Stimulated activated naive CD4-positive, alpha-beta T cell (primary cell): ENCODE data around the gene ZMYND8.
"Not testable (repeated sequence)": the region's sequence is repeated elsewhere in the genome, so short reads cannot be mapped to it uniquely, and the experiment has no call there.

ENCODE experiments used
- DNase-seq, 6 experiments: peaks; one replicate each; lab custom pipeline; 2025; lab: John Stamatoyannopoulos, UW

ZMYND8 gene

DNA sequence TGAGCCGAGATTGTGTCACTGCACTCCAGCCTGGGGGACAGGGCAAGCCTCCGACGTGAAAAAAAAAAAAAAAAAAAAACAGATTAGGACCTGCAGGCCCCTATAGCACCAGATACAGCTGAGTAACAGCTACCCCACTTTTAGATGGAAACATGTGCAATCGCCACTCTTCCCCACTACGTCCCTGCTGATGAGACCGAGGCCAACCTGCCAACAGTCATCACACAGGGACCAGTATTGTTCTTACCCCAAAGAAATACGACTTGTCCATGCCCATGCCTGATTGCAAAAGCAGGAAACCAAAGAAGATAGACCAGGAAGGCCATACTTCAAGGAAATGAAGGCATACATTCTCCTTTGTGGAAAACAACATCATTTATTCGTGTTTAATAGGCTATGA, 45.8 kb downstream of the ZMYND8 start:
- no peak for DNase-seq

DNA sequence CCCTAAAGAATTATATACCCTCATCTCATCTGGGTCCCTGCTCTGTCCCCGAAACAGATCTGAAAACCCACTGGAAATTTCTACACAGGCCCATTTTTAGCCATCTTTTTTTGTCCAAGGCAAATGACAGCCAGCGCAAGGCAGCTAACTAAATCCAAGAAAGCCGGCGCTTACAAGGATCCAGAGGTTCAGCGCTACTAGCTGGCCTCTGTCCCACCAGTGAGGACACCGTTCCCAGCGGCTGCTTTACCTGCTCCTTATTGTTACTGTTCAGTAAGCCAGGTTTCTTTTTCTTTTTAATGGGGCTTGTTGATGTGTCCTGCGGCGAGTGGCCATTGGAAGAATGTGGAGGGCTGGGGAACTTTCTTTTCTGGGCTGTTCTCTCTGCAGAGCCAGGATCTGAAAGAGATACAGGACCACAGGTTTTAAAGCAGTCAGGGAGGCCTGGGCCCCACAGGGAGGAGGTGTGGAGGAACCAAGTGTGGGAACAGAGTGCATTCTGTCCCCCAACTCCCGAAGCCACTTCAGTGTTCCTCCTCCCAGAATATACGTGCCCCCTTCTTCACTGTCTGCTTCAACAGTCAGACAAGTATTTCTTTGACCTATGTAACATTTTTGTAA, 46.6 kb downstream of the ZMYND8 start:
- DNase-seq: no peak

DNA sequence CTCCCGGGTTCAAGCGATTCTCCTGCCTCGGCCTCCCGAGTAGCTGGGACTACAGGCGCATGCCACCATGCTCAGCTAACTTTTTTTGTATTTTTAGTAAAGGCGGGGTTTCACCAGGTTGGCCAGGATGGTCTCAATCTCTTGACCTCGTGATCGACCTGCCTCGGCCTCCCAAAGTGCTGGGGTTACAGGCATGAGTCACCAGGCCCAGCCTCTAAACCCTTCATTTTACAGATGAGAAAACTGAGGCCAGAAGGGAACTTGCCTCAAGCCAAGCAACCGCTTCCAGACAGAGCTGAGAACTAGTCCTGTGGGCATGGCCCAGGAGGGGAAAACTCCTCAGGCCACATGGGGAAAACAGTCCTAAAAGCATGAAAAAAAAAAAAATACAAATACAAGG, 47.1 kb downstream of the ZMYND8 start:
- DNase-seq: no peak

DNA sequence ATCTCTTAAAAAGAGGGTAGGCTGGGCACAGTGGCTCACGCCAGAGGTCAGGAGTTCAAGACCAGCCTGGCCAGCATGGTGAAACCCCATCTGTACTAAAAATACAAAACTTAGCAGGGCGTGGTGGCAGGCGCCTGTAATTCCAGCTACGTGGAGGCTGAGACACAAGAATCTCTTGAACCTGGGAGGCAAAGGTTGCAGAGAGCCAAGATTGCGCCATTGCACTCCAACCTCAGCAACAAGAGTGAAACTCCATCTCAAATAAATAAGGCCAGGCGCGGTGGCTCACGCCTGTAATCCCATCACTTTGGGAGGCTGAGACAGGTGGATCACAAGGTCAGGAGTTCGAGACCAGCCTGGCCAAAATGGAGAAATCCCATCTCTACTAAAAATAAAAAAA, 48.9 kb downstream of the ZMYND8 start:
- DNase-seq: not testable (repeated sequence)

DNA sequence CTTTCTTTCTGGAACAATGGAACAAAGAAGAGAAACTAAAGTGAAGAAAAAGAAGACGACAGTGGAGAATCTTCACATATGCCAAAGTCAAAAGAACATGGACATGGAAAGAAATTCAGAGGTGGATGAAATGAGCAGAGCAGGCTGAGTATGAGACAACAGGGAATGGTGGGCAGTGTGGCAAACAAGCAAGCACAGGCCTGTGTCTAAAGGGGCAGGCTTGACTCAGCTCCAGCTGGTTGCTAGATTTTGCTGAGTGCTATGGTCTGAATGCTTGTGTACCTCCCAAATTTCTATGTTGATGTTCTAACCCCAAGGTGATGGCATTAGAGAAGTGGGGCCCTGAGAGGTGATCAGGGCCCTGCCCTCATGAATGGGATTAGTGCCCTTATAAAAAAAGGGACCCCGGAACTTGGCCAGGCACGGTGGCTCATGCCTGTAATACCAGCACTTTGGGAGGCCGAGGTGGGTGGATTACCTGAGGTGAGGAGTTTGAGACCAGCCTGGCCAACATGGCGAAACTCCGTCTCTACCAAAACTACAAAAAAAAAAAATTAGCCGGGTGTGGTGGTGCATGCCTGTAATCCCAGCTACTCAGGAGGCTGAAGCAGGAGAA, 49.6 kb downstream of the ZMYND8 start:
- no peak for DNase-seq

DNA sequence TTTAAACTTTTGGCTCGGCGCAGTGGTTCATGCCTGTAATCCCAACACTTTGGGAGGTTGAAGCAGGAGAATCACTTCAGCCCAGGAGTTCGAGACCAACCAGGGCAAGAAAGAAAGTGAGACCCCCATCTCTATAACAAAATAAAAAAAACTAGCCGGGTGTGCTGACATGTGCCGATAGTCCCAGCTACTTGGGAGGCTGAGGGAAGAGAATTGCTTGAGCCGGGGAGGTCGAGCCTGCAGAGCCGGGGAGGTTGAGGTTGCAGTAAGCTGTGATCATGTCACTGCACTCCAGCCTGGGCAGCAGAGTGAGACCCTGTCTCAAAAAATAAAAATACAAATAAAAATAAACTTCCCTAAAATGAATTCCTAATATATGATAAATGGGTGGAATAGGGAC, 50.4 kb downstream of the ZMYND8 start:
- no peak for DNase-seq

DNA sequence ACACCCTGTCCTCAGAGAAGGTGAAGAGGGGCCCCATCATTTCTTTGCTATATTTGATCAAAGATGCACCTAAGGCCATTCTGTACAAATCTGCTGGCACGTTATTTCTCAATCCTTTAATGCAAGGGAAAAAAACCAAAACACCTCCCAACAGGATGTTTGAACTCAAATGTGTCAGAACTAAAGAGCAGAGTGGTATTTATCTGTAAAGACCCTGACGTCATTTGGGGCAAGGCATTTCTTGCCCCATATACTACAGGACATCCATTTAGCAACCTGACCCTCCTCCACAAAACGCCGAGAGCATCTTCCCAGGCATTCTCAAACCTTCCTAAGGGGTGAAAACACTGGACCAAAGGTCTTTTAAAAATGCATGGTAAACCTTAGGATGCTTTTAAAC, 50.8 kb downstream of the ZMYND8 start:
- DNase-seq: no peak

DNA sequence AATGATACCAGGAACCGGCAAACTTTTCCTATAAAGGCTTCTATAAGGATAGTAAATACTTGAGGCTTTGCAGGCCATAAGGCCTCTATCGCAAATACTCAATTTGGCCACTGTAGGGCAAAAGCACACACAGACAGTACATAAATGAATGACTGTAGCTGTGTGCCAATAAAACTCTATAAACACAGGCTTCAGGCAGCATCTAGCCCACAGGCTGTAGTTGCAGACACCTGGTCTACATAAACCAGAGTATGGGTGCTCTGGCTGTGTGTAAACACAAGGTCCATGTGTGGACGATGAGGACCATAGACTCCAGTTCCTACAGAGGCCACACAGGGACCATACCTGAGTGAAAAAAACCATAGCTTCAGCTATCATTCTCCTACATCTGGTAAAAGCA, 52.2 kb downstream of the ZMYND8 start:
- DNase-seq: no peak

DNA sequence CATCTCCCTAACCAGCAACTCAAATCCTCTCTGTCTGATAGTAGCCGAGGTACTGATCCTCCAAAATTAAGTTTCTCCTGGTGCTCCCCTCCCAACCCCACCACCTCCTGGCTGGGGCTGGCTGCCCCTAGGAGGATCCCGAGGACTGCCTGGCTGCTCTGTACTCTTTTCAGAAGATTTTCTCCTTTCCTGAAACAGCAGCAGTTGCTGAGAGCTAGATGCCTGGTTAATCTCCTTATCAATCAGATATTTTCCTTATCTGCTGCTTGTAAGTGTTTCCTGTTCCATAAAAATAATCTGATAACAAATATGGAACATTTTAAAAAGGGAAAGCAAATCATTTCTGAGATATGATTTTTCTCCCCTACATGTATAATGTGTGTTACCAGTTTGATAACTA, 52.8 kb downstream of the ZMYND8 start:
- no peak for DNase-seq

DNA sequence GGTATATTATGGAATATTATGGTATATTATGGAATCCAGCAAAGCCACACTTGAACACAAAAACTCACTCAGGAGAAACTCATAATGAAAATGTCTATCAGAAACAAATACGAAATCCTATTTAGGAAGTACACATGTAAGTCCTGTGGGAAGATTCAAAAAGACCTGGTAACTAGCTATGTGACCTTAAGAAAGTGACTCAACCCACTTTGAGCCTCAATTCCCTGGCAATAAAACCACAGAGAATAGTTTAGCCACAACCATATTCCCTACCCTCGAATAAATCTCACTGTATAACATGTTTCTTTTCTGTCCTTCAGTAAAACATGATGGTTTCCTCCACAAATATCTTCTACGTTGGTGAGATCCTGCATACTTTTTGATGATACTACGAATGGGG, 56.4 kb downstream of the ZMYND8 start:
- no peak for DNase-seq

DNA sequence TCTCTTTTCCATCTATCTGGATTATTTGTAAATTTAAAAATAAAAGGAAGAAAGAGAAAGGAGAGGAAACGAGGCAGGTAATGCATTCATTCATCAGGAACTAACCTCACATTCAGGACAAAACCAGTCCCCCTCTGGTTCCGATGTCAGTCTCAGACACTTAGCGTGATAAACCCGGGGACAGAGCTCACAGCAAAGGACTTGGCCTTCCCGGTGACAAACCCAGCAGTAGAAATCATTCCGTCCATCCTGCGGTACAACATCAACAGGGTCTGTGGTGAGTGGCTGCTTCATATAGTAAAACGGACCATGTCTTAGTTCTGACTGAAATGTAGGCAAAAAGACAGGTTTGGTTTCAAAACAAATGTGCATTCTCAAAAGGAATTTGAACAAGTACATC, 57.9 kb downstream of the ZMYND8 start:
- no peak for DNase-seq

DNA sequence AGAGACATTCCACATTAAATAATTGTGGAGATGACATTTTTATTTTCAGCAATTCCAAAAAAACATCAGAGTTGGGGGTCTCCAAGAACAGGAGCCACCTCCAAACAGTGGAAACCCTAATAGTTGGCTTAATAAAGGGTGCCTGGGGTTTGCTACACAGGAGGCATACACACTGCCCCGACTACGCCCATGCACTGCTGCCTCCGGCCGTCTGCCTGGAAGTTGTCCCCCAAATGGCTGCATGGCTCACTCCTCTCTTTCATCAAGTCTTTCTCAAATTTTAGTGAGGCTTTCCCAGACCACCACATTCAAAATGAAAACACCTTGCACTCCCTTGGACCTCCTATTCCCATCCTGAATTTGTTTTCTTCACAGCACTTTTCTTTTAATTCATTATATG, 58.8 kb downstream of the ZMYND8 start:
- DNase-seq: no peak

DNA sequence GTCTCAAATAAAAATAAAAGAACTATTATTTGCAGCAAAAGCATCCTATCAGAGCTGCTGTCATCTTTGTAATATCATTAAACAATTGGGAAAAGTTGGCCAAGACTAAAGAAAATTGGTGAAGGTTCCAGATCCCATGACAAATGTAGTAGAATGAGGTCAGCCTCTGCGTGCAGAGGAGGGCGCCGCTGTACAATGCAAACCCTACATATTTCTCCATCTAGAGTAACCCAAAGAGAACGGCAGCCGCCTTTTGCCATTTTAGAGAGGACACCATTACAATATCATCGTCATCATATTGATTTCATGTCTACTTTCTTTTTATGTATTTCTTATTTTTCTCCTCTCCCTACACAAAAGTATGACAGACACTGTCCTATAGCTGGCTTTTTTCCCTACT, 59.5 kb downstream of the ZMYND8 start:
- no peak for DNase-seq

DNA sequence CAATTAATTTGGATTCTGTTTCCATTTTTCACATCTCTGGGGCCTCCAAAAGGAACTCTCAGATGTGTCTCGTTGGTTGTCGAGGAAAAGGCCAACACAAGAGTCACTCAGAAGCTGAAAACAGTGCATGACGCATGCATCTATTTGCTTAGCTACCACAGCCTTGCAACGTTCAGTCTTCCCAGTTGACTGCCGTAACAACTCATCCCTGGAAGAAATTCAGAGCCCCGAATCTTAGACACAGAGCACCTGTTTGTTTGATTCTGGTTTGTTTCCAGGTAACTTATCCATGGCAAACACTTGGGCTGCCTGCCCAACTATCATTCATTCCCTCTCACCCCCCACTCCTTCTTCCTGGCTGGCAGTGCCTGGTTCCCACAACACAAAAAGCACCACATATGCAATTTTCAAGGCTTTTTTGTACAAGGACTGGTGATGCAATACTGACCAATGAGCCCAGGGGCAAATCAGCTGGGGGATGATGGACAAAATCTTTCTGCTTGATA, 60.5 kb downstream of the ZMYND8 start:
- DNase-seq: no peak

DNA sequence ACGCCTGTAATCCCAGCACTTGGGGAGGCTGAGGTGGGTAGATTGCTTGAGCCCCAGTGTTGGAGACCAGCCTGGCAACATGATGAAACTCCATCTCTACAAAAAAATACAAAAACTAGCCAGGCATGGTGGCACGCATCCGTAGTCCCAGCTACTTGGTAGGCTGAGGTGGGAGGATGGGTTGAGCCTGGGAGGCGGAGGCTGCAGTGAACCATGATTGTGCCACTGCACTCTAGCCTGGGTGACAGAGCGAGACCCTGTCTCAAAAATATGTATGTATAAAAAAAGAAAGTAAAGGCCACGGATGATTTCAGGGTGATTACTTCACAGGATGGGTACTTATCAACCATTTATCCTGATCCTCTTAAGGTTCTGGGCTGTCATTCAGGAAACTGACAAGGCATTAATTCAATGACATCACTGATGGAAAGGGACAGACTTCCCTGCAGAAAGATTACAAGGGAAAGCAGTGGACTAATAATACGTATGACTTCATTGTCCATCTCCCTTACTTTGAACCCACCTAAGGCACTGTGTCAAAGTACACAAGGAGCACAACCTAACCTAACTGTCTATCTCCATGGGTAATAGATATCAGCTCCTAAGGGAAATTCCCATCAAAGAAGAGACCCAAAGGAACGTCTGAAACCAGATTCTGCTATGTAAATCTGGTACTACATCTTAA, 61.2 kb downstream of the ZMYND8 start:
- DNase-seq: no peak

DNA sequence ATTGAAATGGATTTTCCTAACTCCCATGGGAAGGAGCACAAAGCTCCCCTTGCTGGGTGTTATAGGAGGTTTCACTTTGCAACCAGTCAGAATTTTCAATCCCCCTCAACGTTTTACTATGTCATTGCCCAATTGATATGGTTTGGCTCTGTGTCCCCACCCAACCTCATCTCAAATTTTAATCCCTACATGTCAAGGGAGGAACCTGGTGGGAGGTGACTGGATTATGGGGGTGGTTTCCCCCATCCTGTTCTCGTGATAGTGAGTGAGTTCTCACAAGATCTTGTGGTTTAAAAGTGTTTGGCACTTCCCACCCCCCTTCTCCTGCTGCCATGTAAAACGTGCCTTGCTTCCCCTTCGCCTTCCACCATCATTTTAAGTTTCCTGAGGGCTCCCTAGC, 62.9 kb downstream of the ZMYND8 start:
- no peak for DNase-seq

DNA sequence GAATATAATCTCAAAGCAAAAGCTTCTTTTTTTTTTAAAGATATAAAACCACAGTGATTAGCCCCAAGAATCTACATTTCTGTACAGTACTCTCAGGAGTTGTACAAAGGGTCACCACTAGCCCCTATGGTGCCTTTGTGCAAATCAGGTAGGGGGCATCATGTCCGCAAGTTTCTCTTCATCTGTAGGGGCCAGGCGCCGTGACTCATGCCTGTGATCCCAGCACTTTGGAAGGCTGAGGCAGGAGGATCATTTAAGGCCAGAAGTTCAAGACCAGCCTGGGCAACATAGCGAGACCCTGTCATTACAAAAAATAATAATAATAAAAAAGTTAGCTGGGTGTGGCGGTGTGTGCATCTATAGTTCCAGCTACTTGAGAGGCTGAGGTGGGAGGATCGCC, 63.9 kb downstream of the ZMYND8 start:
- no peak for DNase-seq

DNA sequence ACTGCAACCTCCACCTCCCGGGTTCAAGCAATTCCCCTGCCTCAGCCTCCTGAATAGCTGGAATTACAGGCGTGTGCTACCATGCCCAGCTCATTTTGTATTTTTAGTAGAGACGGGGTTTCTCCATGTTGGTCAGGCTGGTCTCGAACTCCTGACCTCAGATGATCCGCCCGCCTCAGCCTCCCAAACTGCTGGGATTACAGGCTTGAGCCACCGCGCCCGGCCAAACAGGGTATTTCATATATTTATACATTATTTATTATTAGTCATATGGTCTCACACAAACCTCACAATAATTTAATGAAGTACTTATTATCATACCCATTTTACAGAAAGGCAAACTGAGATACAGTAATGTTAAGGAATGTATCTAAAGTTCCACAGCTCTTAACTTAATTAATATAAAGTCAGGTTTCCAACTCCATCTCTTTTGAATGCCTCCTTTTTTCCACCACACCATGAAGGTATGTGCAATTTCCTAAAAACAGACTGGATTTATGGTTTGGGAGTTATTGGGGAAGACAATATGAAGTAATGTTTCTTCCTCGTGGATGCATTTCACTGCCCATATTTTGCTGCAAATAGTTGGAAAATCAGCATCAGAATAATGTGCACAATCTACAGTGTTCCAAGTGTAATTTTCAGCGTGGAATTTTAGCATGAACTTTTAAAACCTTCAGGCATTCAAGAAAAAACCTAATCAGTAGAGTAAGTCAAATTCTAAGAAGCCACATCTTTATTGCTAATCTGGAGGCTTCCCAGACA, 65.7 kb downstream of the ZMYND8 start:
- DNase-seq: no peak

DNA sequence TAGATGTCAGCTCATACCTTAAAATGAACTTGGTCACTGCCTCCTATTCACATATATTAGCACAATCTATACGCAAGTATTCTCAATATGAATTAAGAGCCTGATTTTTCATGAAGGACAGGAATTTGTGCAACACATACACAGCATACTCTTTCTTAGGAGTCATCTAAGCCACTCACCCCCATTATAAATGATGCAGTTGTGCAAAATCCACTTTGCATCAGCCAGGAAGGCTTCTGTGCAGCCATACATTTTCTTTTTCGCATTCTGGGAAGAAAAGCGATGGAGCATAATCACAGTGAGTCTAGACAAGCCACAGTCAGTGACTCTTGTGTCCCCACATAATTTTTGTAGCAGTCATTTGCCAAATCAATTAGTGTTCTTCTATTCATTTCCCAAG, 66.5 kb downstream of the ZMYND8 start:
- DNase-seq: no peak

DNA sequence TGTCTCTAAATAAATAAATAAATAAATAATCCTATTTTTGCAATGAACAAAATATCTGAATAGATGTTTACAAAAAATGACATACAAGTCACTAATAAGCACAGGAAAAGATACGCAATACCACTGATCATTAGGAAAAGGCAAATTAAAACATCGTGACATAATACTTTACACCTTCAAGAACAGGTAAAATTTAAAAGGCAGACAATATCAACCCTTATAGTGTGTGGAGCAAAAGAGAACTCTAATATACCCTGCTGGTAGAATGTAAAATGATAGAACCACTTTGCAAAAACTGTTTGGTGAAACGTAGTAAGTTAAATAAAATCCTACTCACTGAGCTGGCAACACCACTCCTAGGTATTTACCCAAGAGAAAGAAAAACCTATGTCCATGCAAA, 67.4 kb downstream of the ZMYND8 start:
- DNase-seq: no peak

DNA sequence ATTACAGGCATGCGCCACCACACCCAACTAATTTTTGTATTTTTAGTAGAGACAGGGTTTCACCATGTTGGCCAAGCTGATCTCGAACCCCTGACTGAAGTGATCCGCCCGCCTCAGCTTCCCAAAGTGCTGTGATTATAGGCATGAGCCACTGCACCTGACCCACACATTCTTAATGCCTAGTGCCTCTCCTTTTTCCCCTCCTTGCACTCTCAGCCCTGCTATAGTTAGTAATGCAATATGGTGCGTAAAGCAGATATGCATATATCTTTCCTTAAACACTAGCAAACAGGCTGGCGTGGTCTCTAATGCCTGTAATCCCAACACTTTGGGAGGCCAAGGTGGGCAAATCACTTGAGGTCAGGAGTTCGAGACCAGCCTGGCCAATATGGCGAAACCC, 68.0 kb downstream of the ZMYND8 start:
- not testable (repeated sequence) for DNase-seq

DNA sequence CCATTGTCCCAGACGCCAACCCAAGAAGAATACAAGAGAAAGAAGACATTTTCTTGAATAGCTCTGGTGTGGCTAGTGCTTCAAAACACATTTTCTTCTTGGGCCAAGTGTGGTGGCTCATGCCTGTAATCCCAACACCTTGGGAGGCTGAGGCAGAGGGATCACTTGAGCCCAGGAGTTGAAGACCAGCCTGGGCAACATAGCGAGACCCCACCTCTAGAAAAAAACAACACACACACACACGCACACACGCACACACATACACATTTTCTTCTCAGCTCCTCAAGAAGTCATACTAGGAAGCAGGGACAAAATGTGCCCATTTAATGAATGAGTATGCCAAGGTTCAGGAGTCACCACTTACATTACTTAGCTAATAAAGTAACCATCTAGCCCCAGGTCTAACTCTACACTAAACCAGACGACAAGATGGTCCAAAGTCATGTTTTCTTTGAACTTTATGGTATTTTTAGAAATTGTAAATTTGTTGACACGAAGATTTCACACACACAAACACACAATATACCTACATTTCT, 68.8 kb downstream of the ZMYND8 start:
- no peak for DNase-seq

DNA sequence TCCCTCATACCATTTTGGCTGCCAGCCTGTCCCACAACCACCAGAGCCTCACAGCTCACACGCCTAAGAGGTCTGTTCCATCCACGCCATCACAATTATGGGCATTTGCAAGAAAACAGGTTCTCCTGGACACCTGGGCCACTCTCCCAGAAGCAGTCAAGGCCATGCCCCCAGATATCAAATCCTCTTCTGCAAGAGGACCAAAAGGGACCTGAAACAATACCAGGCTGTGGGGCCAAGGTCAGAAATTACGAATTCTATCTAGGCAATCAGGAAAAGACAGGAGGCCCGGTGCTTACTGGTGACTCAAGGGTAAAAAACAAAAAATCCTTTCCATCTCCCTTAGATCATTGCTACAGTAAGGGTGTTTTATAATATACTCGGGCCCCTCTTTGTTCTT, 69.8 kb downstream of the ZMYND8 start:
- no peak for DNase-seq
